Astrocyte (in vitro differentiated cells and primary cell): ENCODE data around the gene TPM3.

ENCODE experiments used
- EZH2 ChIP-seq: IDR thresholded peaks from 2 replicates; pipeline ENCODE4 v1.6.1; 2012; ENCODE audit warnings: mild to moderate bottlenecking, low read length, inconsistent platforms; ENCODE audit not compliant: insufficient read depth
- TF ChIP-seq, protein P1 (sequence below): IDR thresholded peaks from 2 replicates; pipeline ENCODE4 v1.5.1; 2011; ENCODE audit warnings: low read depth, mild to moderate bottlenecking, inconsistent platforms, low read length, moderate library complexity; ENCODE audit not compliant: insufficient read depth

DNA sequence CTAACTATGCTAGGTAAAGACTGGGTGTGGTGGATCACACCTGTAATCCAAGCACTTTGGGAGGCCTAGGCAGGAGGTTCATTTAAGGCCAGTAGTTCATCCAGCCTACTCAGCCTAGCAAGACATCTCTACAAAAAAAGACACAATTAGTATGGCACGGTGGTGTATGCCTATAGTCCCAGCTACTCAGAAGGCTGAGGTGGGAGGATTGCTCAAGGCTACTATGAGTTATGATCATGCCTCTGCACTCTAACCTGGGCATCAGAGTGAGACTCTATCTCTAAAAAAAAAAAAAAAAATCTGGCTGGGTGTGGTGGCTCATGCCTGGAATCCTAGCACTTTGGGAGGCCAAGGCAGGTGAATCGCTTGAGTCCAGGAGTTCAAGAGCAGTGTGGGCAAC is 58.6 kb downstream of the TPM3 start:
- TF ChIP-seq, protein P1, sequence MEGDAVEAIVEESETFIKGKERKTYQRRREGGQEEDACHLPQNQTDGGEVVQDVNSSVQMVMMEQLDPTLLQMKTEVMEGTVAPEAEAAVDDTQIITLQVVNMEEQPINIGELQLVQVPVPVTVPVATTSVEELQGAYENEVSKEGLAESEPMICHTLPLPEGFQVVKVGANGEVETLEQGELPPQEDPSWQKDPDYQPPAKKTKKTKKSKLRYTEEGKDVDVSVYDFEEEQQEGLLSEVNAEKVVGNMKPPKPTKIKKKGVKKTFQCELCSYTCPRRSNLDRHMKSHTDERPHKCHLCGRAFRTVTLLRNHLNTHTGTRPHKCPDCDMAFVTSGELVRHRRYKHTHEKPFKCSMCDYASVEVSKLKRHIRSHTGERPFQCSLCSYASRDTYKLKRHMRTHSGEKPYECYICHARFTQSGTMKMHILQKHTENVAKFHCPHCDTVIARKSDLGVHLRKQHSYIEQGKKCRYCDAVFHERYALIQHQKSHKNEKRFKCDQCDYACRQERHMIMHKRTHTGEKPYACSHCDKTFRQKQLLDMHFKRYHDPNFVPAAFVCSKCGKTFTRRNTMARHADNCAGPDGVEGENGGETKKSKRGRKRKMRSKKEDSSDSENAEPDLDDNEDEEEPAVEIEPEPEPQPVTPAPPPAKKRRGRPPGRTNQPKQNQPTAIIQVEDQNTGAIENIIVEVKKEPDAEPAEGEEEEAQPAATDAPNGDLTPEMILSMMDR: no peak
- no peak for TF ChIP-seq EZH2
